A673 (cell line): ENCODE data around the gene ZBTB25.

ENCODE experiments used
- CTCF ChIP-seq: fragments of 300-800, 200-600 bp; sonication (generic); conservative IDR thresholded peaks from 2 replicates; pipeline ENCODE4 v1.5.1; 2017; ENCODE audit warnings: low read depth, mild to moderate bottlenecking, antibody characterized with exemption, low read length, moderate library complexity, mixed read lengths
- EZH2 ChIP-seq: fragments of 200-600 bp; sonication (generic); IDR thresholded peaks from 2 replicates; pipeline ENCODE4 v1.6.1; 2017; ENCODE audit warnings: borderline replicate concordance, low read depth, mild to moderate bottlenecking, mixed read lengths, antibody characterized with exemption, low read length; ENCODE audit not compliant: poor library complexity, severe bottlenecking

- TF ChIP-seq CTCF (no peak), EZH2 (no peak)
Observed at GRCh38 chr14:64541261-64541971, 37.8 kb upstream of the ZBTB25 start.
